GM19023 (cell line): ENCODE results near the gene RNU11.
"Not testable (repeated sequence)": the region's sequence is repeated elsewhere in the genome, so short reads cannot be mapped to it uniquely, and the experiment has no call there.

ENCODE experiments used
- ATAC-seq: cut with Tn5 transposase; IDR thresholded peaks from one replicate; pipeline ENCODE4 v1.9.1; 2021; ENCODE audit warnings: mild to moderate bottlenecking, moderate library complexity; ENCODE audit not compliant: unreplicated experiment

The RNU11 gene

DNA sequence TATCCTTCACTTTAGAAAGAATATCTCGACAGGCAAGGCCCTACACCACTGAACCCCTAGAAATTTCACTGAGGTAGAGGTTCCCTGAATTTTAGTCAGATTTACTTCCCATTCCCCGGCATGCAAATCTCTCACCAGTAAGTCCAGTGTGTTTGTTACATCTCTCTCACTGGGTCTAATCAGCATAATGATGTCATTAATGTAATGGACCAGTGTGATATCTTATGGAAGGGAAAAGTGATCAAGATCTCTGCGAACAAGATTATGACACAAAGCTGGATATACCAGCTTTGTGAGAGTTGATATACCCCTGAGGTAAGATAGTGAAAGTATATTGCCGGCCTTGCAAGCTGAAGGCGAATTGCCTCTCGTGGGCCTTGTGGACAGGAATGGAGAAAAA, 7.9 kb downstream of the RNU11 start:
- no peak for ATAC-seq

DNA sequence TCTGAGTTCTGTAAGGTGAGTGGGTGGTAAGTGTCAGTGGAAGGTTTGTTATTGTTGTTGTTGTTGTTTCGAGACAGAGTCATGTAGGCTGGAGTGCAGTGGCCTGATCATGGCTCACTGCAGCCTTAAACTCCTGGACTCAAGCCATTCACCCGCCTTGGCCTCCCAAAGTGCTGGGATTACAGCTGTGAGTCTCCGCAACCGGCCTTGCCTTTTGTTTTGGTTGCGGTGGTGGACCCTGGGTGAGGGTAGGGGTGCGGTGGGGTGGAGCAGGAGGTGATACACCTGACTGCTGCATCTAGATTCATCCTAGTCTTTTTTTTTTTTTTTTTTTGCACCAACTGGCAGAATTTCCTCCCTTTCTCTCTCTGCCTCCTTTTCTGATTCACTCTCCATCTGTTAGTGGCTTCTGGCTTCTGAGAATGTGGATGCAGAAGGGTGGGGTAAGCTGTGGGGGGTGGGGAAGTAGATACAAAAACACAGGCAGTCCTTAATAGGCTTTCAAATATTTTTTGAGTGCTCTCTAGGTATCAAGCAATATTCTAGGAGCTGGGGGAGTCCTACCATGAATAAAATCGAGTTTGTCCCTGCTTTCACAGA, 15.6 kb downstream of the RNU11 start:
- no peak for ATAC-seq

DNA sequence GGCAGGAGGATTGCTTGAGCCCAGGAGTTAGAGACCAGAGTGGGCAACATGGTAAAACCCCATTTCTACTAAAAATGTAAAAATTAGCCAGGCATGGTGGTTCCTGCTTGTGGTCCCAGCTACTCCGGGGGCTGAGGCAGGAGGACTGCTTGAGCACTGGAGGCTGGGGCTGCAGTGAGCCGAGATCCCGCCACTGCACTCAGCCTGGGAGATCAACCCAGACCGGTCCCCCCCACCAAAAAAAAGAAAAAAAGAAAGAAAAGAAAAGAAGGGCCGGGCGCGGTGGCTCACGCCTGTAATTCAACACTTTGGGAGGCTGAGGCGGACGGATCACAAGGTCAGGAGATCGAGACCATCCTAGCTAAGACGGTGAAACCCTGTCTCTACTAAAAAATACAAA, 18.4 kb downstream of the RNU11 start:
- no peak for ATAC-seq

DNA sequence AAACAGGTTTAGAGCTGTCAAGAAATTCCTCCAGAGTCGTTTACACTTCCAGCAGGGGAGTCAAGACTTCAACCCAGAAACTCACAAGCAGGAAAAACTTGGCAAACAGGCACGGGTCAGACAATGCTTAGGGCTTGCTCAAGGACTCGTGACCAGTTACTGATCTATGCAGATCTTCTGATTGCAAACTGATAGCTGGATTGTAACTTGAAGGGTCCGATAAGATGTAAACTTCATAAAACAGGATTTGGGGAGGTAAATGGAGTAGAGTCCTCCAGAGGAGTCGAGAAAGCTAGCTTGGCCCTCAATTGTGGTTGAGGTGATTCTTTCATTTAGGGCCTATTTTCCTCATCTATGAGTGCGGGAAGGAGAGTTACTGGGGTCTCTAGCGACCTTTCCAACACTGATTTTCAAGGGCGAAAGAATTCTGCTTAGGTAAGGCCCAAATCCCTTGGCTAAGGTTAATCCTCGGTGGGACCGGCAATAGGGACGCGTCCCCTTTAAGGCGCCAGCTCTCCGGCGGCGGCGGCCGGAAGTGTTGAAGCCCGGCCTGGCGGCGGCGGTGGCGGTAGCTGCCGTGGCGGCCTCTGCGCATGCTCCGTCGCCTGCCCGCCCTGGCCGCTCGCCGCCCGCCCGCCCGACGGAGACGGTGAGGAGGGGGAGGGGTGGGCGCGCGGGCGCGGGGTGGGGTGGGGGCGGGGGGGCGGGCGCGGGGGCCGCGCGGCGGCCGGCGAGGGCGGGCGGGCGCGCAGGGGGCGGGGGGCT, 20.0 kb downstream of the RNU11 start, which contains the start of gene GMEB1:
GMEB1 (plus strand) TSS at position 594 of the 765 bp plus-strand sequence. CDS start 14,829 bp downstream, outside the sequence.
- ATAC-seq, result peak; percentile 73

DNA sequence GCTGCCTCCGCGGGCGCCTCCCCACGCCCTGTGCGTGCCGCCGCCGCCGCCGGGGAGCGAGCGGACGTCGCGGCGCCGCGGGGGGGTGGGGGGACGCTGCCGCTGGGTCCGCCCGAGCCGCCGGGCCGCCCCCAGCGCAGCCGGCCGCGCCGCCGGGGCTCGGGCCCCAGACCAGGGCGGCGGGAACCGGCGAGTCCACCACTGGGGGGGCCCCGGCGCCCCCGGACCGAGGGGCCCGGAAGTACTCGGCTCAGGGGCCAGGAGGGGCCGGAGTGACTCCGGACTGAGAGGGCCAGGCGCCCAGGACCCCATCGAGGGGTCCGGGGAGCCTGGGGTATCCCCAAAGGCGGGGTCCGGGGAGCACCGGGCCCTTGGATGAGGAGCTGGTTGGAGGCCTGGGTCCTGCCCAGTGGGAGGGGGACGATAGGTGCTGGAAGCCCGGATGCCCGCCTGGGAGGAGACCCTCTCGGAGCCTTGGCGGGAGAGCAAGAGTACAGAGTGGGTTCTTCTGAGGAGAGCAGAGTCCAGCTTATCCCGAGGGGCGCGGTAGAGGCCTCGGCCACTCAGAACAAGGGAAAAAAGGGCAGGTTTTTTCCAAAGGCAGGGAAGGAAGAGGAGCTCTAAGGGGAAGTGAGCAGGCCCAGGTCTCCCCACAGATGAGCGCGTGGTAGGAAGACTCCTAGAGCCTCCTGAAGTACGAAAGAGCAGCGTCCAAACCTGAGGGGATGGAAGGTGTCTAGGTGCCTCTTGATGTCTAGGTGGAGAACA, 20.7 kb downstream of the RNU11 start:
- peak; percentile 63 for ATAC-seq

DNA sequence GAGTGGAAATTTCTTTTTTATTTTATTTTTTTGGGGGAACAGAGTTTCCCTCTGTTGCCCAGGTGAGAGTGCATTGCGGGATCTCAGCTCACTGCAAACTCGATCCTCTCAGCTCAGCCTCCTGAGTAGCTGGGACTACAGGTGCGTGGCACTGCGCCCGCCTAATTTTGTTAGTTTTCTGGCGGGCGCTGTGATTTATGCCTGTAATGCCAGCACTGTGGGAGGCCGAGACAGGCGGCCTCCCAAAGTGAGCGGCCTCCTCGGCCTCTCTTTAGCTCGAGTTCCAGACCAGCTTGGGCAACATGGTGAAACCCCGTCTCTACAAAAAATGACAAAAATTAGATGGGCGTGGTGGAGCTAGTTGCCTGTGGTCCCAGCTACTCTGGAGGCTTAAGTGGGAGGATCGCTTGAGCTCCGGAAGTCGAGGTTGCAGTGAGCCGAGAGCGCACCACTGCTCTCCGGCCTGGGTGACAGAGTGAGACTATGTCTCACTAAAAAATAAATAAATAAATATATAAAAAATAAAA, 22.9 kb downstream of the RNU11 start:
- no peak for ATAC-seq

DNA sequence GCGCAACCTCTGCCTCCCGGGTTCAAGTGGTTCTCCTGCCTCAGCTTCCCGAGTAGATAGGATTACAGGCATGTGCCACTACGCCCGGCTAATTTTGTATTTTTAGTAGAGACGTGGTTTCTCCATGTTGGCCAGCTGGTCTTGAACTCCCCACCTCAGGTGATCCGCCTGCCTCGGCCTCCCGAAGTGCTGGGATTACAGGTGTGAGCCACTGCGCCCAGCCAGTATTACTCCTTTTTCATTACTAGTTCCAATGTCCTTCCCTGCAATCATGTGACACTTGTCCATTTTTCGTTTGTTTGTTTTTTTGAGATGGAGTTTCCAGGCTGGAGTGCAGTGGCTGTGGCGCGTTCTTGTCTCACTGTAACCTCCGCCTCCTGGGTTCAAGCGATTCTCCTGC, 24.6 kb downstream of the RNU11 start:
- ATAC-seq, result not testable (repeated sequence)

DNA sequence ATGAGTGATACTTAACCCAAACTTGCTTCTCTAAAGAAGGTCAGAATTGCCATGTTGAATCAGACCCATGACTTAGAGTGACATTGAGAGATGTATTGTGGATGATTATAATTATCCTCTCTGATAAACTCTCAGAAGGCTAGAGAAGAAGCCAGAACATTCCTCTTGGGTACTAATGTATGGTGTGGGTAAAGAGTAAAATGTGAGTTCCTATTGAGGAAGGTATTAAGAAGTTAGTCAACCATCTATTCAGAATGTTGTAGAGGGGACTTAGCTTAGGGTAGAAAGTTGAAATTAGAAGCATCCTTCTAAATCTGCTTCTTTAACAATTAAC, 27.5 kb downstream of the RNU11 start:
- ATAC-seq, result no peak

DNA sequence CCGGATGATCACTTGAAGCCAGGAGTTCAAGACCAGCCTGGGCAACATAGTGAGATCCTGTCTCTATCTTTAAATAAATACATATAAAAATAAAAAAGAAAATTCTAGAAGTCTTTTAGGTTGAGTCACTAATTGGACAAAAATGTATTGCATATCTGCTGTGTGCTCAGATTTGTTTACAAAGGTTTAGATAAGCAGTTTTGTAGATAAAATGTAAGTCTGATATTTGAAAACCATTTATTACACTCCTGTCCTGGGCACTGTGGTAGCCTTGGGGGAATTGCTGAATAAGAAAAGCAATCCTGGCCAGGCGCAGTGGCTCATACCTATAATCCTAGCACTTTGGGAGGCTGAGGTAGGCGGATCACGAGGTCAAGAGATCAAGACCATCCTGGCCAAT, 31.8 kb downstream of the RNU11 start:
- ATAC-seq, result no peak

DNA sequence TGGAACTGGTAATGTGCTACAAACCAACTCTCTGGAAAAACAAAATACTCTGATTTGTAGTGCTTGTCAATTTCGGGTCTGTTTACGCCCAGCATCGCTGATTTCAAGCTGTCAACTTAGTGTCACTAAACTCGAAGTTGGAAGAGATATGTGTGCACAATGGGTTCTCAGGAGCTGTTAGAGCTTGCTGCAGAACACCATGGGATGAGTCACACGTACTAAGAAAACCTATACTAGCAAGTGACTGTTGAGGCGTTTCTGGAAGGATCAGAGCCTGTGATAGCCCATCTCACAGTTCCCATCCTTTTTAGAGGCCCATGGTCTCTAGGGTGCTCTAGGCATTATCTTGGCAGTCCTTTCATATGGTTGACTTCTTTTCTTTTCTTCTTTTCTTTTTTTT, 34.4 kb downstream of the RNU11 start:
- ATAC-seq, result no peak

DNA sequence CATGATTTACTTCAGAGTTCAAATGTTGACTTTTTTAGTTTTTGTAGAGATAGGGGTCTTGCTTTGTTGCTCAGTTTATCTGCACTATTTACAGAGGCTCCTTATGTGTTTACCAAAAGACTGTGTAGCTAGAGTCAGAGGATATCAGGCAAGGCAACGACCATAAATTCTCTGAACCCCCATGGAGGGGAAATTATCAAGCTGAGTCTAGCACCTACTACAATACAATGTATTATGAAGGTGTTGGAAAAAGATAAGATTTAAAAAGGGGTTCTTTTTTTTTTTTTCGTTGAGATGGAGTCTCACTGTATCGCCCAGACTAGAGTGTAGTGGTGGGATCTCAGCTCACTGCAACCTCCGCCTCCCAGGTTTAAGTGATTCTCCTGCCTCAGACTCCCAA, 36.5 kb downstream of the RNU11 start:
- no peak for ATAC-seq

DNA sequence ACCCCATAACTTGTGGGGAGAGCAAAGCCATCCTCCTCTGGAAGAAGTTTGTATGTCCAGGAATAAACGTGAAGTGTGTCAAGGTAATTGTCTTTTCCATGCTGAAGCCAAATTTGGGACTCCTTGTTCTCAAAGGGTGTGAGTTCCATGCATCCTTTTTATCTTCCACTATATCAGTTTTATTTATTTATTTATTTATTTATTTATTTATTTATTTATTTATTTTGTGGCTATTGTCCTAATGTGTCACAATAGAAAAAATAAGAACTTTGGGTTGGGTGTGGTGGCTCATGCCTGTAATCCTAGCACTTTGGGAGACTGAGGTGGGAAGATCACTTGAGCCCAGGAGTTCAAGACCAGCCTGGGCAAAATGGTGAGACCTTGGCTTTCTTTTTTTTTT, 43.2 kb downstream of the RNU11 start:
- ATAC-seq, result not testable (repeated sequence)
